ENCODE results near the gene PSME3.

Gene PSME3

DNA sequence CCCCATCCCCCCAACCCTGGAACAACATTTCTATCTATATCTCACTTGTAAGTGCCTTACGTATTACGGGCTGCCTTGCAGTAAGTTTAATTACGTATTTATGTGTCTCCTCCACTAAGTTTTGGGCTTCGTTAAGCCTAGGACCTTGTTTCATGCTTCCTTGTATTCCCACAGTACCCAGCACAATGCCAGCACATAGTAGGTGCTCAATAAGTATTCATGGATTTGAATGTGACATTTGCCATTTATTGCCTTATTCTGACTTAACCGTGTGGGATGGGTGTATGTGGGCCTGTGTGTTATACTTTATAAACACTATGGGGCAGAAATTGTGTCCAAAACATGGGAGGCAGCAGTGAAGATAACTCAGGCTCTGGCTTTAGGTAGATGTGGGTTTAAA is 40.7 kb upstream of the PSME3 start:
- H3K4me3 ChIP-seq (ENCODE audit: control insufficient read depth, low read depth, low read length) = no peak overlapping the region
- DNase-seq (ENCODE audit: low read depth) = no peak
- TF ChIP-seq, protein P1, sequence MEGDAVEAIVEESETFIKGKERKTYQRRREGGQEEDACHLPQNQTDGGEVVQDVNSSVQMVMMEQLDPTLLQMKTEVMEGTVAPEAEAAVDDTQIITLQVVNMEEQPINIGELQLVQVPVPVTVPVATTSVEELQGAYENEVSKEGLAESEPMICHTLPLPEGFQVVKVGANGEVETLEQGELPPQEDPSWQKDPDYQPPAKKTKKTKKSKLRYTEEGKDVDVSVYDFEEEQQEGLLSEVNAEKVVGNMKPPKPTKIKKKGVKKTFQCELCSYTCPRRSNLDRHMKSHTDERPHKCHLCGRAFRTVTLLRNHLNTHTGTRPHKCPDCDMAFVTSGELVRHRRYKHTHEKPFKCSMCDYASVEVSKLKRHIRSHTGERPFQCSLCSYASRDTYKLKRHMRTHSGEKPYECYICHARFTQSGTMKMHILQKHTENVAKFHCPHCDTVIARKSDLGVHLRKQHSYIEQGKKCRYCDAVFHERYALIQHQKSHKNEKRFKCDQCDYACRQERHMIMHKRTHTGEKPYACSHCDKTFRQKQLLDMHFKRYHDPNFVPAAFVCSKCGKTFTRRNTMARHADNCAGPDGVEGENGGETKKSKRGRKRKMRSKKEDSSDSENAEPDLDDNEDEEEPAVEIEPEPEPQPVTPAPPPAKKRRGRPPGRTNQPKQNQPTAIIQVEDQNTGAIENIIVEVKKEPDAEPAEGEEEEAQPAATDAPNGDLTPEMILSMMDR (IDR thresholded peaks at IDR 0.05; ENCODE audit: control insufficient read depth, insufficient read depth, low read depth, low read length, missing control alignments) = no peak

DNA sequence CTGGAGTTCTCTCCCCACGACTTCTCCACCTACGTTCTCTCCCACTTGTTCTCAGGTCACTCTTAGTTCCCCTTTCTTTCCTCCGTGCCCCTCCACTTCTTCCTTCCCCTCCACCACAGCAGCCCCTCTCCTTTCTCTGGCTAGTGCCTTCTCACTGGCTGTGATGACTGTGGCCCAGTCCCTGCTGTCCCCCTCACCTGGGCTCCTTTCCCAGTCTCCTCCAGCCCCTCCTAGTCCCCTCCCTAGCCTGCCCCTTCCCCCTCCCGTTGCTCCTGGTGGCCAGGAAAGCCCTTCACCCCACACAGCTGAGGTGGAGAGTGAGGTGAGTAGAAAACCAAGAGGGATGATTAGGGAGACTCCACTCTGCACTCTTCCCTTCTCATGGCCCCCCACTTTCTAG is 38.1 kb upstream of the PSME3 start:
- TF ChIP-seq, protein P1 (IDR thresholded peaks at IDR 0.05; ENCODE audit: control insufficient read depth, insufficient read depth, low read depth, low read length, missing control alignments) = no peak
- no peak for DNase-seq (ENCODE audit: low read depth)
- H3K4me3 ChIP-seq (ENCODE audit: control insufficient read depth, low read depth, low read length) = no peak overlapping the region

DNA sequence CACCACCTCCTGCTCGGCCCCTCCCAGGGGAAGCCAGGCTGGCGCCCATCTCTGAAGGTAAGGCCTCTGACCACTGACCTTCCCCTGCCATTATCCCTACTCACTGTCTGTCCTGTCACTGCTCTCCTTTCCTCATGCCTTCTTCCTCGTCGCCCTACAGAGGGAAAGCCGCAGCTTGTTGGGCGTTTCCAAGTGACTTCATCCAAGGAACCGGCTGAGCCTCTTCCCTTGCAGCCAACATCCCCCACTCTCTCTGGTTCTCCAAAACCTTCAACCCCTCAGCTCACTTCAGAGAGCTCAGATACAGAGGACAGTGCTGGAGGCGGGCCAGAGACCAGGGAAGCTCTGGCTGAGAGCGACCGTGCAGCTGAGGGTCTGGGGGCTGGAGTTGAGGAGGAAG is 37.7 kb upstream of the PSME3 start:
- no peak for DNase-seq (ENCODE audit: low read depth)
- H3K4me3 ChIP-seq (ENCODE audit: control insufficient read depth, low read depth, low read length) = no peak overlapping the region
- TF ChIP-seq, protein P1 (IDR thresholded peaks at IDR 0.05; ENCODE audit: control insufficient read depth, insufficient read depth, low read depth, low read length, missing control alignments) = no peak

DNA sequence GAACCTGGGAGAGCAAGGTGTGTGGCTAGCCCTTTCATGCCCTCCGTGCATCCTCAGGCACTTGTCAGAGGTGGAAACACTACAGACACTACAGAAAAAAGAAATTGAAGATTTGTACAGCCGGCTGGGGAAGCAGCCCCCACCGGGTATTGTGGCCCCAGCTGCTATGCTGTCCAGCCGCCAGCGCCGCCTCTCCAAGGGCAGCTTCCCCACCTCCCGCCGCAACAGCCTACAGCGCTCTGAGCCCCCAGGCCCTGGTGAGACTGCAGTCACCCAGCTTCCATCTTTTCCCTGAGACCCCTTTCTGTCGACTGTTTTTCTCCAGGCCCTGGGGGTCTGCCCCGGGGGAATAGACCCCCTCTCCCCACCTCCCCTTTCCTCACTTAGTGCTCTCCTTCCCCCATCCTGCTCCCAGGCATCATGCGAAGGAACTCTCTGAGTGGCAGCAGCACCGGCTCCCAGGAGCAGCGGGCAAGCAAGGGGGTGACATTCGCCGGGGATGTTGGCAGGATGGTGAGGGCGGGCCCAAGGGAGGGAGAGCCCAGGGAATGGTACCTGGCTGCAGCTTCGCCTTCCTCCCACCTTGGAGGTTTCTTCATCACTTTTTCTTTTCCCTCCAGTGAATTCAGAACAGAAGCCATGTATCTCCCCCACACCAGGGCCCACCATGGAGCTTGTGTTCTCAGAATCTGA is 37.0 kb upstream of the PSME3 start:
- TF ChIP-seq, protein P1 (IDR thresholded peaks at IDR 0.05; ENCODE audit: control insufficient read depth, insufficient read depth, low read depth, low read length, missing control alignments) = no peak
- no peak overlapping the region for H3K4me3 ChIP-seq (ENCODE audit: control insufficient read depth, low read depth, low read length)
- no peak for DNase-seq (ENCODE audit: low read depth)

DNA sequence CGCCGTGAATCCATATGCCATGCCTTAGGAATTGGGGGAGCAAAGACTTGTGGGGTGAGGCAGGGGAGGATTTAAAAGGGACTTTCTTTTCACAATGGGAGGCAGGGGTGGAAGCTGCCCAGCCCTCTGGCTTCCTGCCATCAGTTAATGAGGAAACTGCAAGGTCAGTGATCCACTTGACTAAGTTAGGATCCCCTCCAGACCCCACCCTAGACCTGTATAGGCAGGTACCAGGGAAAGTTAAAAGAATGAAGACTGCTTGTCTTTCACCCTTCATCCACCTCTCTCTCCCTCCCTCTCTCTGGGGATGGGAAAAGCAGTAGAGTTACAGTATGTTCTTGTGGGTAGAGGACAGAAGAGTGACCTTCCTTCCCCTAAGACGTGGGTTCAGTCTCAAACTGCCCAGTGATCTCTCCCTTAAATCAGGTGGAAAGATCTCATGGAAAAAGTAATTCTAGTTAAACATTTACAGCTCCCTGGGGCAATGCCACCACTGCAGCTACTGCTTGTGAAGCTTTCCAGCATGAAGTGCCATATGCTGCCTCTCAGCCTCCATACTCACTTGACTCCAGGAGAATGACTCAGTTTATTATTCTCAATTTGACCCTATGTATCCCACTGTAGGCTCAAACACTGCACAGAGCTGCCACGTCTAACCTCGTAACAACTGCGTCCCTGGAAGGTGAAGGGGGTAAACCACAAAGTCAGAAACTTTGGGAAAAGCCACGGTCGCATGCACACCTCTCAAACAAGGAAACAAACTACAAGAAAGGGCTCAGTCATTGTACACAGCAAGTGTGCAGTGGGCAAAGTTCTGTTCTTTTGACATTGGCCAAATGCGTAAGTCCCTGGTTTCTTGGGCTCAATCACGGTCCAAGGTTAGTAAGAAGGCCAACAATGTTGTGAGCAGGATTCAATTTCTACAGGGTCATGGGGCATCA is 35.9 kb upstream of the PSME3 start:
- TF ChIP-seq, protein P1 (IDR thresholded peaks at IDR 0.05; ENCODE audit: control insufficient read depth, insufficient read depth, low read depth, low read length, missing control alignments) = no peak
- DNase-seq (ENCODE audit: low read depth) = no peak
- H3K4me3 ChIP-seq (ENCODE audit: control insufficient read depth, low read depth, low read length) = peak overlapping the region; percentile 81

DNA sequence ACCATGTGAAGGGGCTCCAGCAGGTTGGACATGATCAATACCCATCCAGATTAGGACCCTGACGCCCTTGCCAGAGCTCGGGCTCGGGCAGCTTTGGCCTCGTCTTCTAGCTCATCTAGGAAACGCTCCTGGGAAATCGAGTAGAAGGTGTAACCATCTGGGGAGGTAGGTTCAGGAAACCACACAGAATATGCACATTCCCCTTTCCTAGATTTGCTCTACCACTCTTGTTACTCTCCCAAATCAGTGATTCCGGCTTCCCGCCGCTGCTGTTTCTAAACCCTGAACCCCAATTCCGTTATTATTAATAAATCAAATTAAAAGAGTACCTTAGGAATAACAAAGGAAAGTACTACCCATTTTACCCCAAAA is 35.2 kb upstream of the PSME3 start:
- TF ChIP-seq, protein P1 (IDR thresholded peaks at IDR 0.05; ENCODE audit: control insufficient read depth, insufficient read depth, low read depth, low read length, missing control alignments) = no peak
- no peak for DNase-seq (ENCODE audit: low read depth)
- peak overlapping the region; percentile 81 for H3K4me3 ChIP-seq (ENCODE audit: control insufficient read depth, low read depth, low read length)
